GM12878 (cell line): ENCODE data around the gene ABCB9. TPM values are rescaled to one million over a fixed set of nuclear protein-coding genes. Genes with fewer than 3 reads are reported as not detected.
A peak's percentile ranks its signal among the peaks of the same experiment; 100 is the strongest.

Source experiments
- BRCA1 ChIP-seq: IDR thresholded peaks from 2 replicates; pipeline ENCODE4 v1.6.1; 2011; ENCODE audit warnings: low read depth, low read length, improper control_type of control experiment
- CHD4 ChIP-seq: fragments of 200-600 bp; sonication (generic); IDR thresholded peaks from 2 replicates; pipeline ENCODE4 v1.6.1; 2016; ENCODE audit warnings: mild to moderate bottlenecking
- HDAC6 ChIP-seq: fragments of 200-600 bp; sonication (generic); IDR thresholded peaks from one replicate; pipeline ENCODE4 v1.8.0; 2017; ENCODE audit warnings: antibody characterized with exemption; ENCODE audit not compliant: unreplicated experiment
- IKZF1 ChIP-seq: fragments of 450-650 bp; conservative IDR thresholded peaks from 2 replicates; pipeline ENCODE4 v1.6.1; 2017; ENCODE audit warnings: antibody characterized with exemption, mild to moderate bottlenecking
- KAT2A ChIP-seq: conservative IDR thresholded peaks from 2 replicates; pipeline ENCODE4 v1.6.1; 2011; ENCODE audit warnings: low read depth, low read length; ENCODE audit not compliant: control insufficient read depth
- KDM1A ChIP-seq: fragments of 200-600 bp; sonication (generic); IDR thresholded peaks from 2 replicates; pipeline ENCODE4 v1.6.1; 2016; ENCODE audit warnings: borderline replicate concordance
- RAD51 ChIP-seq: fragments of 450-650 bp; IDR thresholded peaks from 2 replicates; pipeline ENCODE4 v1.6.1; 2016; ENCODE audit warnings: moderate library complexity, mild to moderate bottlenecking, inconsistent platforms
- TAF1 ChIP-seq: IDR thresholded peaks from 2 replicates; pipeline ENCODE4 v1.6.1; 2011; ENCODE audit warnings: mild to moderate bottlenecking, low read depth, low read length, borderline replicate concordance
- TCF12 ChIP-seq: IDR thresholded peaks from 2 replicates; pipeline ENCODE4 v1.6.1; 2011; ENCODE audit warnings: low read depth, mild to moderate bottlenecking, low read length
- WRNIP1 ChIP-seq: IDR thresholded peaks from 2 replicates; pipeline ENCODE4 v1.6.1; 2011; ENCODE audit warnings: low read depth, low read length, improper control_type of control experiment, borderline replicate concordance
- YBX1 ChIP-seq: fragments of 450-650 bp; IDR thresholded peaks from 2 replicates; pipeline ENCODE4 v1.6.1; 2016; ENCODE audit warnings: antibody characterized with exemption
- YY1 ChIP-seq: IDR thresholded peaks from 2 replicates; pipeline ENCODE4 v1.6.1; 2011; ENCODE audit warnings: low read depth, mild to moderate bottlenecking, low read length
- ZNF207 ChIP-seq: fragments of 450-650 bp; IDR thresholded peaks from 2 replicates; pipeline ENCODE4 v1.6.1; 2014; ENCODE audit warnings: antibody characterized with exemption, mild to moderate bottlenecking, borderline replicate concordance
- polyA plus RNA-seq, 11 experiments: library from polyadenylated mRNA; depleted of rRNA in 4 of 11; unstranded in 6 of 11; stranded (reverse) in 5 of 11; fragments of >200 nt; fragmentation: Nextera tagmentation in 4 of 11; fragmentation: Illumina TruSeq in 1 of 11; extraction: Ambion mirVana in 4 of 11; extraction: Trizol in 1 of 11; gene quantifications; 1 replicate in 1 of 11; 2 replicates in 10 of 11; pipeline versions ENCODE4 v1.2.1 to v1.2.3, GENCODE V29; 2011 to 2016; ENCODE audit warnings: inconsistent platforms in 2 of 11, missing spikeins in 2 of 11, low read depth in 1 of 11
- total RNA-seq, 4 experiments: library from RNA; depleted of rRNA in 3 of 4; stranded (reverse); fragments of >200 nt in 3 of 4; fragmentation: Illumina TruSeq in 1 of 4; extraction: Trizol in 1 of 4; gene quantifications; 2 replicates each; pipeline versions ENCODE4 v1.2.1 to v1.2.3, GENCODE V29; 2013 to 2021
- TF ChIP-seq, protein P1 (sequence below): IDR thresholded peaks from 2 replicates; pipeline ENCODE4 v1.6.1; 2012; ENCODE audit warnings: mild to moderate bottlenecking, low read depth, low read length
- TF ChIP-seq, protein P2 (sequence below): fragments of 450-650 bp; IDR thresholded peaks from 2 replicates; pipeline ENCODE4 v1.6.1; 2017; ENCODE audit warnings: mild to moderate bottlenecking, moderate library complexity
- TF ChIP-seq, protein P3 (sequence below): fragments of 450-650 bp; formaldehyde crosslinking; IDR thresholded peaks from 2 replicates; pipeline ENCODE4 v1.4.0; 2020; ENCODE audit warnings: mild to moderate bottlenecking, moderate library complexity
- TF ChIP-seq, protein P4 (sequence below): fragments of 450-650 bp; IDR thresholded peaks from 2 replicates; pipeline ENCODE4 v1.6.1; 2017; ENCODE audit warnings: antibody characterized with exemption, mild to moderate bottlenecking, moderate library complexity

The ABCB9 gene
- total and polyA plus RNA-seq, 10 of the 15 experiments (the other 5 are each of a cell fraction or from before 2014, with no cell fraction given), result 0.37 to 4.9 (median 3.1) TPM

DNA sequence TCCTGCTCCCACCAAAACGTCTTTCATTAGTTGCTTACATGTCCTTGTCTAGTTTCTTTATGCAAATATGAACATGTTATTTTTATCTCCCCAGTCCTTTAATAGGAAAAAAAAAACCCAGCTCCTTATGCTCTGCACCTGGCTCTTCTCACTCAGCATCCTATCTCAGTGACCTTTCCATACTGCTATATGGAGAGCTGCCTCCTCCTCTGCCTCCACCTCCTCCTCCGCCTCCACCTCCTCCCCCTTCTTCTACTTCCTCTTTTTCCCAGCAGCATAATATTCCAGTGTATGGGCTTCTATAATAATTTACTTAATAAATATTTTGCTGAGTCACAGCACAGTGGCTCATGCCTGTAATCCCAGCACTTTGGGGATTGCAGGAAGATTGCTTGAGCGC, 31.5 kb downstream of the ABCB9 start (continued):
- TF ChIP-seq, protein P1, sequence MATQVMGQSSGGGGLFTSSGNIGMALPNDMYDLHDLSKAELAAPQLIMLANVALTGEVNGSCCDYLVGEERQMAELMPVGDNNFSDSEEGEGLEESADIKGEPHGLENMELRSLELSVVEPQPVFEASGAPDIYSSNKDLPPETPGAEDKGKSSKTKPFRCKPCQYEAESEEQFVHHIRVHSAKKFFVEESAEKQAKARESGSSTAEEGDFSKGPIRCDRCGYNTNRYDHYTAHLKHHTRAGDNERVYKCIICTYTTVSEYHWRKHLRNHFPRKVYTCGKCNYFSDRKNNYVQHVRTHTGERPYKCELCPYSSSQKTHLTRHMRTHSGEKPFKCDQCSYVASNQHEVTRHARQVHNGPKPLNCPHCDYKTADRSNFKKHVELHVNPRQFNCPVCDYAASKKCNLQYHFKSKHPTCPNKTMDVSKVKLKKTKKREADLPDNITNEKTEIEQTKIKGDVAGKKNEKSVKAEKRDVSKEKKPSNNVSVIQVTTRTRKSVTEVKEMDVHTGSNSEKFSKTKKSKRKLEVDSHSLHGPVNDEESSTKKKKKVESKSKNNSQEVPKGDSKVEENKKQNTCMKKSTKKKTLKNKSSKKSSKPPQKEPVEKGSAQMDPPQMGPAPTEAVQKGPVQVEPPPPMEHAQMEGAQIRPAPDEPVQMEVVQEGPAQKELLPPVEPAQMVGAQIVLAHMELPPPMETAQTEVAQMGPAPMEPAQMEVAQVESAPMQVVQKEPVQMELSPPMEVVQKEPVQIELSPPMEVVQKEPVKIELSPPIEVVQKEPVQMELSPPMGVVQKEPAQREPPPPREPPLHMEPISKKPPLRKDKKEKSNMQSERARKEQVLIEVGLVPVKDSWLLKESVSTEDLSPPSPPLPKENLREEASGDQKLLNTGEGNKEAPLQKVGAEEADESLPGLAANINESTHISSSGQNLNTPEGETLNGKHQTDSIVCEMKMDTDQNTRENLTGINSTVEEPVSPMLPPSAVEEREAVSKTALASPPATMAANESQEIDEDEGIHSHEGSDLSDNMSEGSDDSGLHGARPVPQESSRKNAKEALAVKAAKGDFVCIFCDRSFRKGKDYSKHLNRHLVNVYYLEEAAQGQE, result no peak
- TF ChIP-seq, protein P2, sequence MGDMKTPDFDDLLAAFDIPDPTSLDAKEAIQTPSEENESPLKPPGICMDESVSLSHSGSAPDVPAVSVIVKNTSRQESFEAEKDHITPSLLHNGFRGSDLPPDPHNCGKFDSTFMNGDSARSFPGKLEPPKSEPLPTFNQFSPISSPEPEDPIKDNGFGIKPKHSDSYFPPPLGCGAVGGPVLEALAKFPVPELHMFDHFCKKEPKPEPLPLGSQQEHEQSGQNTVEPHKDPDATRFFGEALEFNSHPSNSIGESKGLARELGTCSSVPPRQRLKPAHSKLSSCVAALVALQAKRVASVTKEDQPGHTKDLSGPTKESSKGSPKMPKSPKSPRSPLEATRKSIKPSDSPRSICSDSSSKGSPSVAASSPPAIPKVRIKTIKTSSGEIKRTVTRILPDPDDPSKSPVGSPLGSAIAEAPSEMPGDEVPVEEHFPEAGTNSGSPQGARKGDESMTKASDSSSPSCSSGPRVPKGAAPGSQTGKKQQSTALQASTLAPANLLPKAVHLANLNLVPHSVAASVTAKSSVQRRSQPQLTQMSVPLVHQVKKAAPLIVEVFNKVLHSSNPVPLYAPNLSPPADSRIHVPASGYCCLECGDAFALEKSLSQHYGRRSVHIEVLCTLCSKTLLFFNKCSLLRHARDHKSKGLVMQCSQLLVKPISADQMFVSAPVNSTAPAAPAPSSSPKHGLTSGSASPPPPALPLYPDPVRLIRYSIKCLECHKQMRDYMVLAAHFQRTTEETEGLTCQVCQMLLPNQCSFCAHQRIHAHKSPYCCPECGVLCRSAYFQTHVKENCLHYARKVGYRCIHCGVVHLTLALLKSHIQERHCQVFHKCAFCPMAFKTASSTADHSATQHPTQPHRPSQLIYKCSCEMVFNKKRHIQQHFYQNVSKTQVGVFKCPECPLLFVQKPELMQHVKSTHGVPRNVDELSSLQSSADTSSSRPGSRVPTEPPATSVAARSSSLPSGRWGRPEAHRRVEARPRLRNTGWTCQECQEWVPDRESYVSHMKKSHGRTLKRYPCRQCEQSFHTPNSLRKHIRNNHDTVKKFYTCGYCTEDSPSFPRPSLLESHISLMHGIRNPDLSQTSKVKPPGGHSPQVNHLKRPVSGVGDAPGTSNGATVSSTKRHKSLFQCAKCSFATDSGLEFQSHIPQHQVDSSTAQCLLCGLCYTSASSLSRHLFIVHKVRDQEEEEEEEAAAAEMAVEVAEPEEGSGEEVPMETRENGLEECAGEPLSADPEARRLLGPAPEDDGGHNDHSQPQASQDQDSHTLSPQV, result no peak
- TF ChIP-seq KAT2A, result no peak
- no peak for TF ChIP-seq HDAC6
- TF ChIP-seq YBX1, result no peak
- TF ChIP-seq YY1, result no peak
- no peak for TF ChIP-seq BRCA1
- TF ChIP-seq ZNF207, result no peak
- TF ChIP-seq WRNIP1, result no peak
- TF ChIP-seq TCF12, result 0 out of 2 replicates have a peak, but pooled peaks have one; percentile 53
- 0 out of 2 replicates have a peak, but pooled peaks have one; percentile 83 for TF ChIP-seq CHD4
- TF ChIP-seq, protein P3, sequence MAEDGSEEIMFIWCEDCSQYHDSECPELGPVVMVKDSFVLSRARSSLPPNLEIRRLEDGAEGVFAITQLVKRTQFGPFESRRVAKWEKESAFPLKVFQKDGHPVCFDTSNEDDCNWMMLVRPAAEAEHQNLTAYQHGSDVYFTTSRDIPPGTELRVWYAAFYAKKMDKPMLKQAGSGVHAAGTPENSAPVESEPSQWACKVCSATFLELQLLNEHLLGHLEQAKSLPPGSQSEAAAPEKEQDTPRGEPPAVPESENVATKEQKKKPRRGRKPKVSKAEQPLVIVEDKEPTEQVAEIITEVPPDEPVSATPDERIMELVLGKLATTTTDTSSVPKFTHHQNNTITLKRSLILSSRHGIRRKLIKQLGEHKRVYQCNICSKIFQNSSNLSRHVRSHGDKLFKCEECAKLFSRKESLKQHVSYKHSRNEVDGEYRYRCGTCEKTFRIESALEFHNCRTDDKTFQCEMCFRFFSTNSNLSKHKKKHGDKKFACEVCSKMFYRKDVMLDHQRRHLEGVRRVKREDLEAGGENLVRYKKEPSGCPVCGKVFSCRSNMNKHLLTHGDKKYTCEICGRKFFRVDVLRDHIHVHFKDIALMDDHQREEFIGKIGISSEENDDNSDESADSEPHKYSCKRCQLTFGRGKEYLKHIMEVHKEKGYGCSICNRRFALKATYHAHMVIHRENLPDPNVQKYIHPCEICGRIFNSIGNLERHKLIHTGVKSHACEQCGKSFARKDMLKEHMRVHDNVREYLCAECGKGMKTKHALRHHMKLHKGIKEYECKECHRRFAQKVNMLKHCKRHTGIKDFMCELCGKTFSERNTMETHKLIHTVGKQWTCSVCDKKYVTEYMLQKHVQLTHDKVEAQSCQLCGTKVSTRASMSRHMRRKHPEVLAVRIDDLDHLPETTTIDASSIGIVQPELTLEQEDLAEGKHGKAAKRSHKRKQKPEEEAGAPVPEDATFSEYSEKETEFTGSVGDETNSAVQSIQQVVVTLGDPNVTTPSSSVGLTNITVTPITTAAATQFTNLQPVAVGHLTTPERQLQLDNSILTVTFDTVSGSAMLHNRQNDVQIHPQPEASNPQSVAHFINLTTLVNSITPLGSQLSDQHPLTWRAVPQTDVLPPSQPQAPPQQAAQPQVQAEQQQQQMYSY (CRISPR knock-in tag), result no peak
- TF ChIP-seq, protein P4, sequence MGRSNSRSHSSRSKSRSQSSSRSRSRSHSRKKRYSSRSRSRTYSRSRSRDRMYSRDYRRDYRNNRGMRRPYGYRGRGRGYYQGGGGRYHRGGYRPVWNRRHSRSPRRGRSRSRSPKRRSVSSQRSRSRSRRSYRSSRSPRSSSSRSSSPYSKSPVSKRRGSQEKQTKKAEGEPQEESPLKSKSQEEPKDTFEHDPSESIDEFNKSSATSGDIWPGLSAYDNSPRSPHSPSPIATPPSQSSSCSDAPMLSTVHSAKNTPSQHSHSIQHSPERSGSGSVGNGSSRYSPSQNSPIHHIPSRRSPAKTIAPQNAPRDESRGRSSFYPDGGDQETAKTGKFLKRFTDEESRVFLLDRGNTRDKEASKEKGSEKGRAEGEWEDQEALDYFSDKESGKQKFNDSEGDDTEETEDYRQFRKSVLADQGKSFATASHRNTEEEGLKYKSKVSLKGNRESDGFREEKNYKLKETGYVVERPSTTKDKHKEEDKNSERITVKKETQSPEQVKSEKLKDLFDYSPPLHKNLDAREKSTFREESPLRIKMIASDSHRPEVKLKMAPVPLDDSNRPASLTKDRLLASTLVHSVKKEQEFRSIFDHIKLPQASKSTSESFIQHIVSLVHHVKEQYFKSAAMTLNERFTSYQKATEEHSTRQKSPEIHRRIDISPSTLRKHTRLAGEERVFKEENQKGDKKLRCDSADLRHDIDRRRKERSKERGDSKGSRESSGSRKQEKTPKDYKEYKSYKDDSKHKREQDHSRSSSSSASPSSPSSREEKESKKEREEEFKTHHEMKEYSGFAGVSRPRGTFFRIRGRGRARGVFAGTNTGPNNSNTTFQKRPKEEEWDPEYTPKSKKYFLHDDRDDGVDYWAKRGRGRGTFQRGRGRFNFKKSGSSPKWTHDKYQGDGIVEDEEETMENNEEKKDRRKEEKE, result no peak
- TF ChIP-seq RAD51, result no peak
- TF ChIP-seq IKZF1, result 0 out of 2 replicates have a peak, but pooled peaks have one; percentile 10
- TF ChIP-seq TAF1, result no peak
- no peak for TF ChIP-seq KDM1A
